ENCODE measurements around the gene KCNQ4.

KCNQ4 gene

GRCh38 chr1:40844887-40845878 lies 61.6 kb downstream of the KCNQ4 start:
- no peak for DNase-seq

GRCh38 chr1:40845895-40846294 lies 62.3 kb downstream of the KCNQ4 start:
- DNase-seq = no peak

DNA sequence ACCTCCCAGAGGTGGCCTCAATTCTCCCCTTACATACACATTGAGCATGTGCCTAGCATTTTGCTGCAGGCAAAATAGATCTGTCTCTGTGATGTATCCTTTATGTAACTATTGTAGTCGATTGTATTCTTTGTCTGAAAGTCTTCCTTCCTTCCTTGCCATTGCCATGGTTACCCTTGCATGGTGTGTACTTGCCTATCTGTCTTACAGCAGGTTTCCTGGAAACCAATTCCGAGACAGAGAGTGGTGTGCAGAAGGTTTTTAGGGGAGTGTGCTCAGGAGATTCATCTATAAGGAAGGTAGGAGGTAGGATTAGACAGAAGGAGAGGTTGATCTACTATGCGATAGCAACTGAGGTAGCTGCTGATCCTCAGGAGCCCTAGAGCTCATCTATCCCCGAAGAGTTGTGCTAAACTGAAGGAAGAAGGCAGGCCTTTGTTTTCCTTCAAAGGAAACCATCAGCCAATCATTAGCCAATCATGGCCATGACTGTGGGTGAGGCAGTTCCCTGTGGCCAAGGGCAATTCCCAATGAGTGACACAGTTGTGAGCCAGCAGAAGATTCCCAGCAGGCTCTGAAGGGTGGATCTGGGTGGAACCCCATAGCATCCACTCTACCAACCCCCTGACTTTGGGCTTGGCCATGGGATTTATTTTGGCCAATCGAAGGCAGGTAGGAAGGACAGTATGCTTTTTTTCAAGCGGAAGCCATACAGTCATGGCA lies 63.6 kb downstream of the KCNQ4 start:
- DNase-seq = no peak

- no peak for DNase-seq
These were observed 65.1 kb downstream of the KCNQ4 start for GRCh38 chr1:40848530-40849189.

DNA sequence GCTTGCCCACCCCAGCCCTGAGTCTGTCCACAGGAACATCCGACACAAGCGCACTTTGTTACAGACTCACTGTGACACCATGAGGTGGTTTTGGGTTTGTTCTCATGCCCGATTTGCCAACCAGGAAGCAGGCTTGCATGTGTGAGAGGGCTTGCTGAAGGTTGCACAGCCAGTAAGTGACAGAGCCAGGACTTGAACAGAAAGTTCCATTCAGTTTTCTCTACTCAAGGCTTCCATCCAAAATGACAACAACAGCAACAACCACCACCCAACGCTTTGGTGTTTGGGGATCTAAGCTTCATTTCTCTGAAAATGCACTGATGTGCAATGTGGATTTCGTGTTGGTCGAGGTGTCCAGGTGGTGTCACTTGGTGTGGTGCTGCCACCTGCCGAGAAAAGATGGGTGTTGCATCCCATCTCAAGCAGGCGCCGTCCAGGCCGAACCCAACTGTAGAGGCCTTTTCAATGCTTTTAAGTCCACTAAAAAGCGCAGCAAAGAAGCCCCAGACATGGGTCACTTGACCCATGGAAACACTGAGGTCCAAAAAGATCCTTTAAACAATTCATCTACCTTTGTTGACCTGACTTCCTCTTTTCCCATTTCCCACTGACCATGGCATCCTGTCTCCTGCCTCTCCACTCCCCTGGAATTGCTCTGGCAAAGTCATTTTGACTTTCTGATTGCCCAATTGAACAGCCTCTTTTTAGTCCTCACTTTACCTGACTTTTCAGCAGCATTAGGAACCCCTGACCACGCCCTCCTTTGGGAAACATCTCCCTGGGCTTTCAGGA lies 66.4 kb downstream of the KCNQ4 start:
- DNase-seq = peak; percentile 46 to 71 (median 55)

DNA sequence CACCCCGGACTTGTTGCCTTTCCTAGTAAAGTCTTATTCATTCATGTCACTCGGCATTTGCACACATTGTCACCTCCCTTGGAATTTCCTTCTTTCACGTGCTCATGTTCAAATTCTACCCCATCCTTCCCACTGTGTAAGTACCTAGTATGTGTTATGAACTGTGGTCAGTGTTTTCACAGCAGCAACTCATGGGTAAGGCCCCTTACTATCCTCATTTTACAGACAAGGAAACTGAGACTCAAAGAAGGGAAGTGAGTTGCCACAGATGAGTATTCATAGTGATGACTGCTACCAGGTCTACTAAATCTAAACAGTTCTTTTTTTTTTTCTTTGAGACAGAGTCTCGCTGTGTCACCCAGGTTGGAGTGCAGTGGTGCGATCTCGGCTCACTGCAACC lies 68.1 kb downstream of the KCNQ4 start:
- DNase-seq = no peak

DNA sequence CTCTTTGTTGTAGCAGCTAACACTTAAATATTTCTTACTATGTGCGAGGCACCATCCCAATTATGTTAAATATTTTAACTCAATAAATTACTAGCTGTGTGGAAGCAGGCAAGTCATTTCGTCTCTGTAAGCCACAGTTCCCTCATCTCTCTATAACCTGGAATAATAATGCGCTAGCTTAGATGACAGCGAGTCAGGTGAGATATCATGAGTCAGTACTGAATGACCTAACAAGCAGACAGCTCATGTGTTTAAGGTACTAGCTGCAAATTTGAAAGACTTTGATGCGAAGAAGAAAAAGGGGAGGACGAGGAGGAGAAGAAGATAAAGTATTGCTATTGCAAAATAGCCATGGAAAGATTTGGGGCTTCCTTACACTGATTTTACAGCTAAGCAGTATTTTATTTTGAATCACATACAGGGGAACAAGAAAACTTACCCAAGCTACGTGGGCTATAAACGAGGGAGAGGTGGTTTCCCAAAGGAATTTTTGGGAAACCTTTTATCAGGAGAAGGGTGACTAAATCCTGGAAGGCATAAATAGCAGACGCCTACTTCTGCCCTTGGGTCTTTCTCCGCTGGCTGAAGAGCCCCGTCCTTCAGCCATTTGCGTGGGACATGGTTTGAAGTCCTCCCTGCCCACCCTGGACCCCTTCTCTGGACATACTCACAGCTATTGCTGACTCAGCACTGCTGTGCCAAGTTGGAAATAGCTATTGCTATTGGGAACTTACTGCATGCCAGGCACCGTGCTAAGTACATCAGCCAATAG lies 69.7 kb downstream of the KCNQ4 start:
- no peak for DNase-seq

DNA sequence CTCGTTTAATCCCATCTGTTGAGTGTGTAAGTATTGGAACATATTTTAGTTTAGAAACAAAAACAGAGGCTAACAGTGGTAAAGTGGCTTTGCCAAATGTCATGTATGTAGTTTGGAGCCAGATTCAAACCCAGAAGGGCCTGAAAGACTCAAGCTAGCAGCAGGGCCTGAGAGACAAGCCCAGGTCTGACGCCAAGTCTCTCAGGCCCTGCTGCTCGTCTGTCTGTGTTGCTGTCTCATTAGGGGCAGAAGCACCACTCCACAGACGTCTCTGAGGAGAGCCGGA lies 70.2 kb downstream of the KCNQ4 start:
- DNase-seq = no peak

DNA sequence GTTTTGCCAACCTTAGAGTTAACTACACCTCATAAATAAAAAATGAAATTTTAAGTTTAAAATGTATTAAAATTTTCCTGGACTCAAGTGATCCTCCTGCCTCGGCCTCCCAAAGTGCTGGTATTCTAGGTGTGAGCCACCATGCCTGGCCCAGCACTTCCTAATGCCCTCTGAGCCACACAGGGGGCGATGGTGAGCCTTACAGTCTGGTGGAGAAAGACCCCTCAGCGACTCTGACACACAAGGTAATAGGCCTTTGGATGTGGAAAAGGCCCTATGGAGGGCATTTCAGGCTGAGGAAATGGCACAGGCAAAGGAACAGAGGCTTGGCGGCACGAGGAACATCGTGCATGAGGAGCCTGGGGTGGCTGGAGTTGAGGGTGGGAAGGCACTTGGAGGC lies 71.9 kb downstream of the KCNQ4 start:
- DNase-seq = no peak

- no peak for DNase-seq
These were observed 72.5 kb downstream of the KCNQ4 start for GRCh38 chr1:40856116-40856515.

DNA sequence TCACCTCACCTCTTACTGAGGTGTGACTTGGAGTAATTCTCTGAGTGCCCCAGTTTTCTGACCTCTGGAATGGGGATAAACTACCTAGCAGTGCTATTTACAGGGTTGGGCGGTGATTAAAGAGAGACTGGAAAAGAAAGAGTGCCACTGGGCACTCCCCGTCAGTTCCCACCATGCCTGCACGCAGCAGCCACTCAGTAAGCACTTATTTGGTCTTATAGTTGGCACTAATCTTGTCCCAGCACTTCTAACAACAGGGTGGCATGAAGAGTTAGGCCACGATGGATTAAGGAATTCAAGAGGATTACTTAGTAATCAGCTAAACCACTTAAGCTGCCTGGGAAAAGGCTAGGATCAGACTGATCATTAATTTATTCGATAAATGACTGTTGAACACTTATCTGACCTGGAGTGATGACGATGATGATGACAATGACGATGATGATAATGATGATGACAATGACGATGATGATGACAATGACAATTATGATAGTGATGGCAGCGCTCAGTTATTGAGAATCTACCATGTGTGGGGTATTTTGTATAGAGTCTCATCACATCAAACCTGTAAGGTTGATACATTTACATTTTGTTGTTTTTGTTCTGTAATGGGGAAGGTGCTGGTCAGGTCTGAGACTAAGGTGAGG lies 73.2 kb downstream of the KCNQ4 start:
- DNase-seq = no peak

DNA sequence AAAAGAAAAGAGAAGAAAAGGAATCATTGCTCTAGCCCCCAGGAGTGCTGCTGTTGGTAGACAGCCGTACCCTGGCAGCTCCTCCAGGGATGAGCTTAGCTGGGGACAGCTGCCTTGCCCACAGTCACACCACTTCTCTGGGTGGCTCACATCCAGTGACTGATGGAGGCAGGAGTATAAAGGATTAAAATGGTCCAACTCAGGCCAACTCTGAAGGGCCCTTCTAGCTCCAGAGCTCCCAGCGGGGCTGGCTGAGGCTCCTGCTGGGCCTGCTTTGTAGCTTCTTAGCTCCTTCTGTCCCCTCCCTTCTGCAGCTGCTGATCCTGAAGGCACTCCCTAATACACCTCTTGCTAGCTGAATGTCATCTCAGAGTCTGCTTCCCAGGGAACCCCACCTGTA lies 74.2 kb downstream of the KCNQ4 start:
- no peak for DNase-seq

- DNase-seq = no peak
These were observed 75.3 kb downstream of the KCNQ4 start for GRCh38 chr1:40858856-40859416.

- no peak for DNase-seq
These were observed 77.2 kb downstream of the KCNQ4 start for GRCh38 chr1:40860706-40861223.

DNA sequence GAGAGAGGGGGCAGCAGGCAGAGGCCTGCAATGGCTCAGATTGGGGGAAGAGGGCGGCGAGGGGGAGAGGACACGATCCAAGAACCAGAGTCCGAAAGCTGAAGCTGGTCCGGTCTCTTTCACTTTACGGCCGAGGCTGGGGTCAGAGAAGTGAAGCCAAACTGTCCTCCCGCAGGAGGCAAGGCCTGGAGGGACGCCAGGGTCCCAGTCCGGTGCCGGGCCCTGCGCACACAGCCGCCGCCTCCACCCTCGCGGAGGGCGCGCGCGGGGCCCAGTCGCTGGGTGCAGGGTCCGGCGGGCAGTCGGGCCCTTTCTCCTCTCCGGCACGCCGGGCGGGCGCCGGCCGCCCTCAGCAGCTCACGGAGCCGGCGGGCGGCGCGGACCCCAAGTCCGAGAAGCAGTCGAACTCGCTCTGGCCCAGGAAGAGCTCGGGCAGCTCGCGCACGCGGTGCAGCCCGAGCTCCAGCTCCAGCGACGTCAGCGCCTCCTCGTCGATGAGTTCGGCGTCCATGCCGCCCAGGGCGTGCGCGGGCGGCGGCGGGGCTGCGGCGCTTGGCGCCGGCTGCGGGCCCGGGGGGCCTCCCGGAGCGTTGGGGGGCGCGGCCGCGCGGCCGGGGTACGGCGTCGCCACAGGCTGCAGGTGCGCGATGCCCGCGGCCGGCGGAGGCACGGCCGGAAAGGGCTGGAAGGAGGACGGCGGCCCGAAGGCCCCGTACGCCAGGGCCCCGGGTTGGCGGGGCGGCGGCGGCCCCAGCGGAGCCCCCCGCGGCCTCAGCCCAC lies 77.8 kb downstream of the KCNQ4 start:
- no peak for DNase-seq

GRCh38 chr1:40862008-40862863 lies 78.6 kb downstream of the KCNQ4 start, which contains the start of gene CITED4:
CITED4 (minus strand) TSS chr1:40862363; CDS start chr1:40862127, 236 bp downstream.
- DNase-seq = peak; percentile 91 to 97 (median 94)

DNA sequence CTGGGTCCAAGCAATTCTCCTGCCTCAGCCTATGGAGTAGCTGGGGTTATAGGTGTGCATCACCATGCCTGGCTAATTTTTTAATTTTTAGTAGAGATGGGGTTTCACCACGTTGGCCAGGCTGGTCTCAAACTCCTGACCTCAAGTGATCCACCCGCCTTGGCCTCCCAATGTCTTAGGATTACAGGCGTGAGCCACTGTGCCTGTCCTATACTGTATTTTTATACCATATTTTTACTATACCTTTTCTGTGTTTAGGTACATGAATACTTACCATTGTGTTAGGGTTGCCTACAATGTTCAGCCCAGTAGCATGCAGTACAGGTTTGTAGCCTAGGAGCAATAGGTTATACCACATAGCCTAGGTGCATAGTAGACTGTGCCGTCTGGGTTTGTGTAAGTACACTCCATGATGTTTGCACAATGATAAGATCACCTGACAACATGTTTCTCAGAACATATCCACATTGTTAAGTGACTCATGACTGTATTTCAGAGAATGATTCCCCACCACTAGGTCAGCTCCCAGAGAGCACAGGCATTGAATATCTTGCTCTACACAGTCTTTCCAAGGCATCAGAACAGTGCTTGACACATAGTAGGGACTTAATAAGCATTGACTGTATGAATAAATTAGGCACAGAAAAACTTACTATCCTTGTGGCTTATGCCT lies 84.6 kb downstream of the KCNQ4 start:
- no peak for DNase-seq

GRCh38 chr1:40870135-40870728 lies 86.6 kb downstream of the KCNQ4 start:
- no peak for DNase-seq

All from activated naive CD4-positive, alpha-beta T cell (primary cell).